HL-60 (cell line): Measurements from ENCODE around the gene SELENOV.

Source experiments
- DNase-seq, 2 experiments: peaks; one replicate each; pipeline ENCODE4 v3.0.0-alpha.2; 2010 to 2020; ENCODE audit warnings: low read depth in 1 of 2, low spot score in 1 of 2
- H3K27ac ChIP-seq: fragments of 250-450 bp; sonication (Bioruptor Pico); replicated peaks from 2 replicates; pipeline ENCODE4 v1.5.1; 2020; ENCODE audit warnings: mild to moderate bottlenecking, moderate library complexity
- H3K27me3 ChIP-seq: fragments of 250-450 bp; sonication (Bioruptor Pico); 2 replicates; pipeline ENCODE4 v1.5.1; 2021; ENCODE audit warnings: mild to moderate bottlenecking, moderate library complexity; ENCODE audit not compliant: insufficient read depth, poor library complexity, severe bottlenecking
- H3K4me3 ChIP-seq: replicated peaks from 2 replicates; pipeline ENCODE4 v1.5.1; 2011; ENCODE audit warnings: mild to moderate bottlenecking, control low read depth, low read length; ENCODE audit not compliant: insufficient read depth
- GABPA ChIP-seq: IDR thresholded peaks from 2 replicates; pipeline ENCODE4 v1.6.1; 2012; ENCODE audit warnings: low read depth
- POLR2AphosphoS5 ChIP-seq: IDR thresholded peaks from 2 replicates; pipeline ENCODE4 v1.6.1; 2012; ENCODE audit warnings: low read depth
- SPI1 ChIP-seq: IDR thresholded peaks from 2 replicates; pipeline ENCODE4 v1.6.1; 2012; ENCODE audit warnings: low read depth, mild to moderate bottlenecking, borderline replicate concordance
- TF ChIP-seq, protein P1 (sequence below): IDR thresholded peaks from 2 replicates; pipeline ENCODE4 v1.6.1; 2012; ENCODE audit warnings: low read depth; ENCODE audit not compliant: insufficient replicate concordance
- TF ChIP-seq, protein P2 (sequence below): IDR thresholded peaks from one replicate; pipeline ENCODE4 v1.5.1; 2011; ENCODE audit warnings: low read length, control low read depth, inconsistent platforms; ENCODE audit not compliant: insufficient read depth

SELENOV gene

DNA sequence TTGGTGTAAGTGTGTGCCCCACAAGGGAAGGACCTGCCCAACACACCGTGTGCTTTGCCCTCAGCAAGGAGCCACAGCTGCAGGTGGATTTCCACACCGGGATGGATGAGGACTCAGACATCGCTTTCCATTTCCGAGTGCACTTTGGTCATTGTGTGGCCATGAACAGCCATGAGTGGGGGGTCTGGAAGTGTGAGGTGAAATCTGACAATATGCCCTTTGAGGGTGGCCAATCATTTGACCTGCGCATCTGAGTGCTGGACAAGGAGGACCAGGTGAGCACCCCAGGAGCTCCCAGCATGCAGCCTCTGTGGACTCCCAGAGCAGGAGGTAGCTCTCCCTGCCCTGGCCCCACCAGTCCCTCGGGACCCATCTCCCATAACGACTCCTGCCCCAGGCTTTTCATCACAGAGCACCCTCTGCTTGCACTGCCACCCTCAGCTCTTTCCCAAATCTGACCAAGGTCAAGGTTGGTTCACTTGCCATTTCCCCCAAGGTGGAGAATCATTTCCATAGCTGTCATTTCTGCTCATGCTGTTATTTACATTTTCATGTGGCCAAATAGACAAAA is 38.2 kb downstream of the SELENOV start:
- Histone ChIP-seq H3K4me3 (no peak overlapping the region), H3K27ac (no peak overlapping the region), H3K27me3 (peaks cover 3% of the 10 kb centered on the region)
- TF ChIP-seq, protein P1, sequence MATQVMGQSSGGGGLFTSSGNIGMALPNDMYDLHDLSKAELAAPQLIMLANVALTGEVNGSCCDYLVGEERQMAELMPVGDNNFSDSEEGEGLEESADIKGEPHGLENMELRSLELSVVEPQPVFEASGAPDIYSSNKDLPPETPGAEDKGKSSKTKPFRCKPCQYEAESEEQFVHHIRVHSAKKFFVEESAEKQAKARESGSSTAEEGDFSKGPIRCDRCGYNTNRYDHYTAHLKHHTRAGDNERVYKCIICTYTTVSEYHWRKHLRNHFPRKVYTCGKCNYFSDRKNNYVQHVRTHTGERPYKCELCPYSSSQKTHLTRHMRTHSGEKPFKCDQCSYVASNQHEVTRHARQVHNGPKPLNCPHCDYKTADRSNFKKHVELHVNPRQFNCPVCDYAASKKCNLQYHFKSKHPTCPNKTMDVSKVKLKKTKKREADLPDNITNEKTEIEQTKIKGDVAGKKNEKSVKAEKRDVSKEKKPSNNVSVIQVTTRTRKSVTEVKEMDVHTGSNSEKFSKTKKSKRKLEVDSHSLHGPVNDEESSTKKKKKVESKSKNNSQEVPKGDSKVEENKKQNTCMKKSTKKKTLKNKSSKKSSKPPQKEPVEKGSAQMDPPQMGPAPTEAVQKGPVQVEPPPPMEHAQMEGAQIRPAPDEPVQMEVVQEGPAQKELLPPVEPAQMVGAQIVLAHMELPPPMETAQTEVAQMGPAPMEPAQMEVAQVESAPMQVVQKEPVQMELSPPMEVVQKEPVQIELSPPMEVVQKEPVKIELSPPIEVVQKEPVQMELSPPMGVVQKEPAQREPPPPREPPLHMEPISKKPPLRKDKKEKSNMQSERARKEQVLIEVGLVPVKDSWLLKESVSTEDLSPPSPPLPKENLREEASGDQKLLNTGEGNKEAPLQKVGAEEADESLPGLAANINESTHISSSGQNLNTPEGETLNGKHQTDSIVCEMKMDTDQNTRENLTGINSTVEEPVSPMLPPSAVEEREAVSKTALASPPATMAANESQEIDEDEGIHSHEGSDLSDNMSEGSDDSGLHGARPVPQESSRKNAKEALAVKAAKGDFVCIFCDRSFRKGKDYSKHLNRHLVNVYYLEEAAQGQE: no peak
- TF ChIP-seq GABPA (no peak), POLR2AphosphoS5 (no peak), SPI1 (no peak)
- TF ChIP-seq, protein P2, sequence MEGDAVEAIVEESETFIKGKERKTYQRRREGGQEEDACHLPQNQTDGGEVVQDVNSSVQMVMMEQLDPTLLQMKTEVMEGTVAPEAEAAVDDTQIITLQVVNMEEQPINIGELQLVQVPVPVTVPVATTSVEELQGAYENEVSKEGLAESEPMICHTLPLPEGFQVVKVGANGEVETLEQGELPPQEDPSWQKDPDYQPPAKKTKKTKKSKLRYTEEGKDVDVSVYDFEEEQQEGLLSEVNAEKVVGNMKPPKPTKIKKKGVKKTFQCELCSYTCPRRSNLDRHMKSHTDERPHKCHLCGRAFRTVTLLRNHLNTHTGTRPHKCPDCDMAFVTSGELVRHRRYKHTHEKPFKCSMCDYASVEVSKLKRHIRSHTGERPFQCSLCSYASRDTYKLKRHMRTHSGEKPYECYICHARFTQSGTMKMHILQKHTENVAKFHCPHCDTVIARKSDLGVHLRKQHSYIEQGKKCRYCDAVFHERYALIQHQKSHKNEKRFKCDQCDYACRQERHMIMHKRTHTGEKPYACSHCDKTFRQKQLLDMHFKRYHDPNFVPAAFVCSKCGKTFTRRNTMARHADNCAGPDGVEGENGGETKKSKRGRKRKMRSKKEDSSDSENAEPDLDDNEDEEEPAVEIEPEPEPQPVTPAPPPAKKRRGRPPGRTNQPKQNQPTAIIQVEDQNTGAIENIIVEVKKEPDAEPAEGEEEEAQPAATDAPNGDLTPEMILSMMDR: no peak
- no peak for DNase-seq

DNA sequence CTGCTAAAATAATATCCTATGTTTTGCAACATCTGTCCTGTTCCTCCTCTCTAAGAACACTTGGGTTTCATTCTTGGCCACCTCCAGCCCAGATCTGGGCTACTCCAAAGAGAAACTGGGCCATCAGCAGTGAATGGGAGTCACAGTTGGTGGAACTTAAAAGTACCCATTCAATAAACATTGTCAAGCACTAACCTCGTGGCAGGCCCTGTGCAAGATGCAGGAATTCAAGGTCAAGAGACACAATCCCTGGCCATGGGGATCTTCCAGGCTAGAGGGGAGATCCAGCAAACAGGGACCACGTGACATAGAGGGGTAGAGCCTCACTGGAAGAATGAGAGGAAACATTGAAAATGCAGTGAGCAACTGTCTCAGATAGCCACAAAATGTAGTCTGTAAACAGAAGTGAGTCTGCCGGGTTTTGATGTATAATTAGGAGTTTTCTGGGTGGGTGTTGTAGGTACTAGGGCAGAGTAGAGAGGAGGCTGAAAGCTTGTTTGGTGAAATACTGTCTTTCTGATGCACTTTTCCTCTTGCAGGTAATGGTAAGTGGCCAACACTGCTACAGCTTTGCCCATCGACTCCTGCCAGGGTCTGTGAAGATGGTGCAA is 39.9 kb downstream of the SELENOV start:
- no peak for DNase-seq
- H3K27ac ChIP-seq: no peak overlapping the region
- H3K4me3 ChIP-seq: no peak overlapping the region
- peaks cover 3% of the 10 kb centered on the region for H3K27me3 ChIP-seq
- TF ChIP-seq, protein P2: no peak
- no peak for TF ChIP-seq GABPA

DNA sequence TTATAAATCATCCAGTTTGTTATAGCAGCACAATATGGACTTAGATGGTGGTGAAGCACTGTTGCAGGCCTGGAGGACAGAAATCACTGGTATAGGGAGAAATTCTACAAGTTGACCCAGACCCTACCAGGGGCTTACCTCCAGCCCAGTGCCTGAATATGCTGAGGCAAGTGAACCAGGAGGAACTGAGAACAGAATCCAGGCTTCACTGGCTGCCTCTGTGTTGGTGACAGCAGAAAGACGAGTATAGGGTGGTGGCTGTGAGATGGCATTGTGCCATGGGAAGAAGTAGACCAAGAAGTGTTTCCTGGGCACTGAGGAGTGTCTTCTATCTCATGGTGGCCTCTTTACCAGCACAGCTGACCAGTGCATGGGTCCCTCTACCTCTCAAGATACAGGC is 40.9 kb downstream of the SELENOV start:
- TF ChIP-seq GABPA (no peak), SPI1 (no peak)
- no peak for DNase-seq

DNA sequence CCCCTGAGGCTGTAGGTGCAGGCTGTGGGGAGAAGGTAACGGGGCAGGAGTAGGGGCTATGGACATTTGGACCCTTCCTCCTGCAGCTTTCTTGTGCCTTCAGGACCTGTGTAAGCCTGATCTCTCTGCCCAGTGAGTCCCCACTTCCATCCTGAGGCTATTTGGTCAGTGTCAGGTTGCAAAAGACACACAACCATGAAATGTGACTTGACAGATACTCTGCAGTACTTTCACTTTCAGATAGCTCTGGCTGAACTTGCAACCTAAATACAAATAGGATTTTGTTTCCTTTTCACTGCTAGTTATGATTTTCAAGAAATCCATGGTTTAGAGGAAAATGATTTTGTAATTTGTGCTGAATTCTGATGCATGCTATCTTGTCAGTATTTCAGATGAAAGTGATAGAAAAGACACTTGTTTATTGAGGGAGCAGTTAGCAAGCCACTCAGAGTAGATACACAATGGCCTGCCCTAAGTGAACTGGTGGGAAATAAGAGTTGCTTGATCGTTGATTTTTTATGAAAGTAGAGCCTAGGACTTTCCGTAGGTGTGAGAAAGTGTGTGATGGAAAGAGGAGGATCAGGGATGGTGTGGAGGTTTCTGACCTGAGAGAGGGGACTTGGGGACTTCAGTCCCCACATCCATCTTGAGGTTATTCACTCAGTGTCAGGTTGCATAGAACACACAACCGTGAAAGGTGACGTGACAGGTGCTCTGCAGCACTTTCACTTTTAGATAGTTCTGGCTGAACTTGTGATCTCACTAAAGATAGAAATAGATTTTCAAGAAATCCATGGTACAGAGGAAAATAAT is 43.1 kb downstream of the SELENOV start:
- TF ChIP-seq, protein P2: no peak
- TF ChIP-seq GABPA (no peak), POLR2AphosphoS5 (no peak), SPI1 (no peak)
- TF ChIP-seq, protein P1: no peak
- Histone ChIP-seq H3K4me3 (no peak overlapping the region), H3K27me3 (peaks cover 8% of the 10 kb centered on the region), H3K27ac (no peak overlapping the region)
- DNase-seq: no peak

More for the DNA sequence above, 40.9 kb downstream of the SELENOV start:
- Histone ChIP-seq H3K27me3 (peaks cover 3% of the 10 kb centered on the region), H3K4me3 (no peak overlapping the region), H3K27ac (no peak overlapping the region)
